Activated CD4-positive, alpha-beta T cell treated with anti-CD3 and anti-CD28 coated beads, Interleukin-2, amount 50 U/mL, for 48 hours (primary cell): ENCODE data around the gene GUCY1A2.
"Not testable (repeated sequence)": the region's sequence is repeated elsewhere in the genome, so short reads cannot be mapped to it uniquely, and the experiment has no call there.

Source experiments
- DNase-seq, 2 experiments: peaks; one replicate each; pipeline ENCODE4 v3.0.0-alpha.2; 2020

Gene GUCY1A2

GRCh38 chr11:107018219-107018901, at the start of gene GUCY1A2:
TSS of gene GUCY1A2 (minus strand) at chr11:107018476. CDS start at chr11:107018055, 421 bp downstream.
- DNase-seq = no peak

GRCh38 chr11:107054391-107054790, 36.1 kb upstream of the GUCY1A2 start:
- no peak for DNase-seq

- DNase-seq = not testable (repeated sequence)
These were observed 33.1 kb upstream of the GUCY1A2 start for GRCh38 chr11:107051332-107051731.

DNA sequence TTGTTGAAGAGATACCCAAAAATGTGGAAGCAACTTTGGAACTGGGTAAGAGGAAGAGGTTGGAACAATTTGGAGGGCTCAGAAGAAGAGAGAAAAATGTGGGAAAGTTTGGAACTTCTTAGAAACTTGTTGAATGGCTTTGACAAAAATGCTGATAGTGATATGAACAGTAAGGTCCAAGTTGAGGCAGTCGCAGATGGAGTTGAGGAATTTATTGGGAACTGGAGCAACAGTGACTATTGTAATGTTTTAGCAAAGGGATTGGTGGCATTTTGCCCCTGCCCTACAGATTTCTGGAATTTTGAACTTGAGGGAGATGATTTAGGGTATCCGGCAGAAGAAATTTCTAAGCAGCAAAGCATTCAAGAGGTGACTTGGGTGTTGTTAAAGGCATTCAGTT, 32.6 kb upstream of the GUCY1A2 start:
- DNase-seq = not testable (repeated sequence)

- no peak for DNase-seq
These were observed 31.8 kb upstream of the GUCY1A2 start for GRCh38 chr11:107050121-107050520.

GRCh38 chr11:107044503-107044902, 26.2 kb upstream of the GUCY1A2 start:
- DNase-seq = no peak

DNA sequence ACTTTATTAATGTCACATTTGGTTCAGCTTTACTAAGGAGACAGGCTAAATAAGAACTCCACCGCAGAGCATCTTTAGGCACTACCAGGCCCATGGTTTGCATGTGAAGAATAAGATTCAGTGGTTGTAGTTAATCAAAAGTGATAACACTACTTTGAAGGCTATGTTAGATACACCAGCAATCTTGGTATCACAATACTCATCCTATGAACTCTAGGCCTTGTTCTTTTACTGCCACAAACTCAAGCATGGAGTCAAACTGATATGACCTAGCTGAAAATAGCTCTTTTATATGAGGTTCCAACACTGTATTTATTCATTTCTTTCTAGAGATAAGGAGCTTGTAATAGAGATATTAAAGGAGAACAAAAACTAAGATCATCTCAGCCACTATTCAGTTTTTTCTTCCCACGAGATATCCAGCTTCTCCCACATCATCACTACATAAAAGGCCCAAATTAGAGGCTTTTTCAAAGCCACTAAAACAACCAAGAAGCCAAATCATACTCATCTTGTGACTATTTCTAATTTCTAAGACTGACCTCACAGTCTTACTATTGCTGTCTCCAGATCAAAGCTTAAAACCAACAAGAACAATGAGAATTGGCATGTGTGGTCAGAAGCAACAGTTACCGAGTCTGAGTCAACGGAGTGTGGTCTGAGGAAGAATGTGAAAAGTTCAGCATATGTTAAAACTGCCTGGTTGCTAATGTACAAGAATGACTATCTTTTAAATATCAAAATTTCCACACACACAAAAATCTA, 25.1 kb upstream of the GUCY1A2 start:
- DNase-seq = no peak

GRCh38 chr11:107042748-107043147, 24.5 kb upstream of the GUCY1A2 start:
- no peak for DNase-seq

DNA sequence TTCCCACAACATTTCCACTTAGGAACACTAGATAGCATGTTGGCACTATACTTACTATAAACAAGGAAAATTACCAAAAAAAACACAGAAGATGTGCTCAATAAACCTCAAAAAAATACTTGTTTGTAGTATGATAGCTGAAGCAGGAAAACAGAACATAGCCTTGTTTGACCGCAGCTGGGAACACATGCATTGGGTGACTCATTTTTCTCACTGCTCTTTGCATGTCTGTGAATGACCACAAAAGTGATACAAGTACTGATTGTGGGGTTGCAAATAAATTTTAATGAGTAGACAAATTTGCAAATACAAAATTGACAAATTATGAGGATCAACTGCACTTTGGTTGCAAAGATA, 22.8 kb upstream of the GUCY1A2 start:
- no peak for DNase-seq

GRCh38 chr11:107040433-107041087, 22.3 kb upstream of the GUCY1A2 start:
- DNase-seq = no peak

GRCh38 chr11:107025673-107026072, 7.4 kb upstream of the GUCY1A2 start:
- DNase-seq = no peak

- no peak for DNase-seq
These were observed 2.3 kb upstream of the GUCY1A2 start for GRCh38 chr11:107020594-107020993.

DNA sequence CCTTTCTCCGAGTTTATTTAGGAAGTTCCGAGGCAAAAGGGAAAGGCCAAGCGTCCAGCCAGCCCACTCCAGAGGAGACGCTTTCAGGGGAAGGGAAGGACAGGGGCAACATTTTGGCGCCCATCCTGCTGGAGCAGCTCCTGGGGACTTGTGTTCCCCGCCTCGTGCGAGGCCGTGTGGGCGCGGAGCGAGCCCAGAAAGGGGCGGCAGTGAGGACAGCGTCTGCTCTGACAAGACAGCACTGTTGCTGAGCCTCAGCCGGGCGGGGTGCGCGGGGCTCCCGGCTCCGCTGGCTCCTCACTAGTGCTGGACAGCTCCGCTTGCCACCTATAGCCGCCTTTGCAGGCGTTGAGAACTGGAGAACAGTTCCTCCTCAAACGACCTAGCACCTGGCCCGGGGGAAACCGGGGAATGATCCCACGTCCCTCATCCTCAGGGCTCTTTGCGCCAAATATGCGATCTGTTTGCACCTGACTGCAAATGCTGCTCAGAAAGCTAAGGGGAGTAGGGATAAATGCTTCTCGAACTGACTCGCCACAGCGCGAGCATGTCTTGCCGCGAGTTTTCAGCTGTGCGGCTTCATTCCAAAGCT, 722 bp upstream of the GUCY1A2 start:
- peak in 1 of 2 experiments; percentile 10 for DNase-seq

DNA sequence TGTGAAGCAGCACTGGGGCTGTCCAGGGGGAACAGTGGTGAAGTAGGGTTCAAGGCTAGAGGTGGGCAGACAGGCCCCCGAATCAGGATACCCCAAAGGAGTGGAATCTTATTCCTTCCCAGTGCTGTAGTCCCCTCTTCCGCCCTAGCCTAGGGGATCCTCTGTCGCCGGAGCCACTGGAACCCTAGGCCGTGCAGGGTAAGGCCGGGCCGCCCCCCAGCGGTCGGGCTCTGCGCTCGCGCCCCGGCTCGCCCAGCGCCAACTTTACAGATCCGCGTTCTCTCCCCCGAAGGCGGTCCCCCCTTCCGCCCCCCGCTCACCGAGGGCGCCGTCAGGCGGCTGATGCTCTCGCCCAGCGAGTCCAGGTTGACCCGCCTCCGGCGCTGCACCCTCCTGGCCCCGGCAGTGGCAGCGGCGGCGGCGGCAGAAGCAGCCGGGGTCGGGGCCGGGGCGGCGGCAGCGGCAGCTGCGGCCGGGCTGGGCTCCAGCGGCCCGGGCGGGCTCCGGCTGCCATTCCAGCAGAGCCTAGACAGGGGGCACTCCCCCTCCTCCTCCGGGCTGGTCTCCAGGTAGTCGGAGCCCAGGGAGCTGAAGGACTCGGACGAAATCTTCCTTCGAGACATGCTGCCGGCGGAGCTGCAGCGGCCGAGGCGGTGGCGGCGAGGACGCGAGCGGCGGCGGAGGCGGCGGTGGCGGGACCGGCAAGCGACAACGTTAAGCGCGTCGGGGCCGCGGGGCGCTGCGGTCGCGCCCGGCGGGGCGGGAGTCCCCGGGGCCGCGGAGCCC, 650 bp downstream of the GUCY1A2 start:
- DNase-seq = peak; percentile 6 to 20

GRCh38 chr11:107017104-107017432, 1.2 kb downstream of the GUCY1A2 start:
- no peak for DNase-seq

DNA sequence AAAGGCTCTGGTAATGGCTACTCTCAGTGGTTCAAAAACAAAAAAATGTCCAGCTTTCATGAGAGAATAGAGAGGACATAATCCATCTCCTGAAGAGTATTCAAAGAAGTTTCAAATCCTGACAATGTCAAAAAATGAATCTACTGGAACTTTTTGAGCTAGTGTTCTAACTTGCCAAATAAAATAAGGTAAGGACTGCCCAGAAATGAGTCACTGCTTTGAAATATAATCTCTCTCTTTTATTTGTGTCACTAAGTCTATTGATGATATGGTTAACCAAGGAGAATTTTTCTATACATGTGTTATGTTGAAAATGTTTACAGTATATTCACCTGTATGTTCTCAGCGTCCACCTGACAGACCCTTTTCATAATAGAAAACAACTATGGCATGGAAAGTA, 3.4 kb downstream of the GUCY1A2 start:
- DNase-seq = no peak

GRCh38 chr11:107011977-107012376, 6.3 kb downstream of the GUCY1A2 start:
- DNase-seq = no peak

DNA sequence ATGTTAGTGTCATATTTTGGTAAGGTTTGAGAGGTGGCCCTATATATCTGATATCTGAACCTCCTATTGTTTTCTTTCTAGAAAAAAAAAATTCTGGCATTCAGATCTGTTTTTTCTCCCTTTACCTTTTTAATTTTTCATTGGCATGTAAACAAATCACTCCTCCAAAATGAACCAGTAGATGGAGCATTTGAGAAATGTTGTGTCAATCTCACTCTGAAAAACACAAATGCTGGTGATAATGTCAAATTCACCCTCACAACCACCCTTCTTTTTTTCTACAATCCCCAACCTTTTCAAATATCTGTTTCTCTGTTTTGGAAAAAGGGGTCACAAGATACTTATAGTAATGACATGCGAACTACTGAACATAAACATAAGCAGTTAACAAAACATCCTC, 9.1 kb downstream of the GUCY1A2 start:
- no peak for DNase-seq

- no peak for DNase-seq
These were observed 12.0 kb downstream of the GUCY1A2 start for GRCh38 chr11:107006076-107006833.

DNA sequence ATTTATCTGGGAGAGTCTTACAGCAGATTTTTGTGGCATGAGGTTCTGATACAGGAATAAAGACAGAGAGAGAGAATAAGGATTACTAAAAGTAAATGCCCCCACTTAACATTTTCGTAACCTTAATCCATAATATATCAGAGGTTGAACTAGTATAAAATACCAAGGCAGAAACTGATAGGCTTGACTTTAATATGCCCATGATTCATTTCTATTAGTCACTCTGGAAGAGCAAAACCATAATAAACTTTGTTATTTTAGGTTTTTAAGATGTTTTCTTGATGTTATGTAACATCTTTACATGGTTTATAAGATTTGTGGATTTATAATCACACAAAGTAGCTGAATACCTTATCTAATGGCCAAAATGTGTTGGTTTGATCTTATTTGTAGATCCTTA, 19.1 kb downstream of the GUCY1A2 start:
- DNase-seq = no peak

- DNase-seq = no peak
These were observed 19.4 kb downstream of the GUCY1A2 start for GRCh38 chr11:106998916-106999188.
